HG03558 (cell line): Measurements from ENCODE around the gene CEP89.
"Not testable (repeated sequence)": the region's sequence is repeated elsewhere in the genome, so short reads cannot be mapped to it uniquely, and the experiment has no call there.

Experiments
- ATAC-seq: cut with Tn5 transposase; IDR thresholded peaks from one replicate; pipeline ENCODE4 v1.9.1; 2021; ENCODE audit warnings: moderate number of reproducible peaks; ENCODE audit not compliant: unreplicated experiment; ENCODE audit errors: extremely low read depth

Gene CEP89

GRCh38 chr19:32969549-32969948 lies 2.2 kb downstream of the CEP89 start:
- ATAC-seq = no peak

GRCh38 chr19:32966750-32967149 lies 5.0 kb downstream of the CEP89 start:
- ATAC-seq = no peak

GRCh38 chr19:32945260-32945659 lies 26.5 kb downstream of the CEP89 start:
- ATAC-seq = no peak

GRCh38 chr19:32941273-32941672 lies 30.5 kb downstream of the CEP89 start:
- not testable (repeated sequence) for ATAC-seq

GRCh38 chr19:32936065-32936464 lies 35.7 kb downstream of the CEP89 start:
- ATAC-seq = no peak

GRCh38 chr19:32935629-32936028 lies 36.1 kb downstream of the CEP89 start:
- no peak for ATAC-seq

- ATAC-seq = no peak
Measured at GRCh38 chr19:32933571-32933970, 38.2 kb downstream of the CEP89 start.

GRCh38 chr19:32930567-32930966 lies 41.2 kb downstream of the CEP89 start:
- ATAC-seq = no peak

- ATAC-seq = no peak
Measured at GRCh38 chr19:32928806-32929205, 43.0 kb downstream of the CEP89 start.

GRCh38 chr19:32924200-32924599 lies 47.6 kb downstream of the CEP89 start:
- no peak for ATAC-seq

GRCh38 chr19:32921624-32922023 lies 50.1 kb downstream of the CEP89 start:
- no peak for ATAC-seq

- ATAC-seq = no peak
Measured at GRCh38 chr19:32919365-32919764, 52.4 kb downstream of the CEP89 start.

- ATAC-seq = no peak
Measured at GRCh38 chr19:32917616-32917996, 54.2 kb downstream of the CEP89 start.

GRCh38 chr19:32916969-32917615 lies 54.7 kb downstream of the CEP89 start:
- no peak for ATAC-seq

- no peak for ATAC-seq
Measured at GRCh38 chr19:32914879-32915660, 56.7 kb downstream of the CEP89 start.

- ATAC-seq = no peak
Measured at GRCh38 chr19:32911467-32911866, 60.3 kb downstream of the CEP89 start.

- ATAC-seq = no peak
Measured at GRCh38 chr19:32910874-32911273, 60.9 kb downstream of the CEP89 start.

GRCh38 chr19:32910094-32910493 lies 61.7 kb downstream of the CEP89 start:
- no peak for ATAC-seq

- no peak for ATAC-seq
Measured at GRCh38 chr19:32909257-32909656, 62.5 kb downstream of the CEP89 start.

GRCh38 chr19:32908641-32909190 lies 63.0 kb downstream of the CEP89 start:
- no peak for ATAC-seq

- no peak for ATAC-seq
Measured at GRCh38 chr19:32902448-32902847, 69.3 kb downstream of the CEP89 start.
